NCI-H2196 treated with DMSO at 0.1 percent for 48 hours (cell line): Measurements from ENCODE around the gene DLEC1.
"Not testable (repeated sequence)": the region's sequence is repeated elsewhere in the genome, so short reads cannot be mapped to it uniquely, and the experiment has no call there.

ENCODE experiments used
- DNase-seq: peaks from one replicate; lab custom pipeline; 2025; ENCODE audit not compliant: unreplicated experiment; lab: John Stamatoyannopoulos, UW

DLEC1 gene

DNA sequence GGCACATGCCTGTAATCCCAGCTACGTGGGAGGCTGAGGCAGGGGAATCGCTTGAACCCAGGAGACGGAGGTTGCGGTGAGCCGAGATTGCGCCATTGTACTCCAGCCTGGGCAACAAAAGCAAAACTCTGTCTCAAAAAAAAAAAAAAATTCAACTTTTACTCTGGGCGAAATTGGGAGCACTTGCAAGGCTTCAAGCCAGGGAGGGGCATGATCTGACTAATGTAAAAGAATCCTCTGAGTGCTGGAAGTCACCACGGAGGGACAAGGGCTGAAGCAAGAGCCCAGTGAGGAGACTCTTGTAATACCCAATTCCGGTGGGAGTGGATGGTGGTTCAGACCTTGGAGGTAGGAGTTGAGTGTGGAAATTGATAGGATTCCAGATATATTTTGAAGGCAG is 4.7 kb upstream of the DLEC1 start:
- not testable (repeated sequence) for DNase-seq

DNA sequence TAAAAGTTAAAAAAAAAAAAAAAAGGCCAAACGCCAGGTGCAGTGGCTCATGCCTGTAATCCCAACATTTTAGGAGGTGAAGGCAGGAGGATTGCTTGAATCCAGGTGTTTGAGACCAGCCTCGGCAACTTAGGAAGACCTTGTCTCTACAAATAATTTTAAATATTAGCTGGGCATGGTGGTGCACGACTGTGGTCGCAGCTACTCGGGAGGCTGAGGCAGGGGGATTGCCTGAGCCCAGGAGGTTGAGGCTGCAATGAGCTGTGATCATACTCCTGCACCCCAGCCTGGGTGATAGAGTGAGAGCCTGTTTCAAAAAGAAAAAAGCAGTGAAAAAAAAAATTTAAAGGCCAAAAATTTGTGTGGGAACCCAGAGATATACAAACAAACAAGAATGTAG is 2.7 kb upstream of the DLEC1 start:
- no peak for DNase-seq

DNA sequence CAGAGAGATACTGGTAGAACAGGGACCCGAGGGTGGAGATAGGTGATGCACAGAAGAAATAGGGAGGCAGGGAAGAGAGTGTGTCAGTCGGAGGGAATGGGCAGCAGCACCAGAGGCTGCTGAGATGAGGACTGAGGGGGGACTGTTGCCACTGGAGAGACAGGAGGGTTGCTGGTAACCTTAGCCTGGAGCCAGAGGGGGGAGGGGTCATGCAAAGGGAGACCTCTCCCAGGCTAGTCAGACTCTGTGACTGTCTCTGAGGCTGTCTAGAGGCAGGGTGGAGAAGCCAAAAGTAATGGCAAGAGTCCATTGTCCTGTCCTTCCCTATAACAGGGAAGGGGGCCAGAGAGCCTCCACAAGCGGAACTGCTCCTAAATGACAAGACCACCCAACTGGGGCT is 2.1 kb upstream of the DLEC1 start:
- DNase-seq, result no peak

DNA sequence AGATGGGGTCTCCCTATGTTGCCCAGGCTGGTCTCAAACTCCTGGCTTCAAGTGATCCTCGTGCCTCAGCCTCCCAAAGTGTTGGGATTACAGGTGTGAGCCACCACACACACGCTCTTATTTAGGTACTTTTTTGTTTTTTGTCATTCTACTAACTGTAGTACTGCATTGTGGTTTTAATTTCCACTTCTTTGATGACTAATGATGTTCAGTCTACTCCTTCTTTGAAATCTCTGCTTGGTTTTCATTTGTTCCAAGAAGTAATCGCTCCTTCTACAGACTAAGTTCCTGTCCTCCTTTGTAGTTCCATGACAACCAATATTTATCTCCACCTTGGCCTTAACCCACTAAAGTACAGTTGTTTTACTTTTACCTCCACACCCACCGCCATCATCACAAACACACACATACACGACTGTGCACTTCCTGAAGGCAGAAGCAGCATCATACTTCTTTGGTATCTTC is 529 bp upstream of the DLEC1 start:
- no peak for DNase-seq

DNA sequence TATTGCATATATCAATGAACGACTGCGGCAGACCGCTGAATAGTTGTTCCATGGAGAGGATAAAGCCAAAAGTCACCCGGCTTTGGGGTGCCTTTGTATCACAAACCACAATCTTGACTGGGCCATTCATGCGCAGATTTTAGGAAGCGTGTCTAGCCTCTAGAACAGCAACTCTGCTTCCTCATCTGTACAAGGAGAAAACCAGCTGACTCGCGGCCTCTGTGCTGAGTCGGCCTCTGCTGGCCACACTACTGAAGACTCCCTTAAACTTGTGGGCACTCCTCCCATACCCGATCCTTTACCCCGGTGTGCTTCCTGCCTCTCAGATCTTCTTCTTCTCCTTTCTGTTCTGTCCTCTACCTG is 872 bp downstream of the DLEC1 start:
- no peak for DNase-seq

DNA sequence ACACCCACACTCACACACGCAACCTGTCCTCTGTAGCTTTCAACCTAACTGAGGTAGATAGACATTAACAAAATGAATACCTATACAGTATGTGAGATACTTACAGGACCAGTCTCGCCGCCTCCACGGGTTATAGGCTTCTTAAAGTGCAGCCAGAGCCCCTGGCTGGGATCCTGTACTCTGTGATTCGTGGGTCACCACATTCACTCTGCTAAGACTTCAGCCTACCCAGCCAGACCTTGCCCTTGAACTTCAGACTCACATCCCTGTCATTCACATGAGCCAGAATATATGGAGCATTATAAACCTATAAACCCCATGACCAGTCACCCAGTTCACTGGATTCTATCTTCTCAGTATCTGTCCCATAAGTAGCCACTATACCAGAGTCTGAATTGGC is 1.4 kb downstream of the DLEC1 start:
- DNase-seq, result no peak

DNA sequence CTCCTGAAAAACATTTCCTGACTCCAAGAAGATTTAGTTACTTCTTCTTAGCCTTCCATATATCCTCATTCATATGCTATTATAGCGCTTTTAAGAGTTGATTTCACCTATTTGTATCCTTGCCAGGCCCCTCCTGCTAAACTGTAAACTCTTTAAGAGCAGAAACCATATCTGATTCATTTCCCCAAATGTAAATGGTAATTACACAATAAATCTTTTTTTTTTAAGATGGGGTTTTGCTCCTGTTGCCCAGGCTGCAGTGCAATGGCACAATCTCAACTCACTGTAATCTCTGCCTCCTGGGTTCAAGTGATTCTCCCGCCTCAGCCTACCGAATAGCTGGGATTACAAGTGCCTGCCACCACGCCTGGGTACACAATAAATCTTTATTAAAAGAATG is 4.5 kb downstream of the DLEC1 start:
- no peak for DNase-seq

DNA sequence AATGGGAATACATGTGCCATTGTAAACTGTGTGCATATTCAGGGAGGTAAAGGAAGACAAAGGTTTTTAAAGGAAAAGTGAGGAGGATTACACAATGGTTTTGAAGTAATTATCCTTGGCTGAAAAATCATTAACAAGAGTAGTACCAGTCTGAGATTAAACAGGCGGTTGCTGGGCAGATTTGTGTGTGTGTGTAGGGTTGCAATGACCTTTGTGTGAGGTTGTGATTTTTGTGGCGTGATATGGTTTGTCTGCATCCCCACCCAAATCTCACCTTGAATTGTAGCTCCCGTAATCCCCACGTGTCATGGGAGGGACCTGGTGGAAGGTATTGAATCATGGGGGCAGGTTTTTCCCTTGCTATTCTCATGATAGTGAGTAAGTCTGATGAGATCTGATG is 7.0 kb downstream of the DLEC1 start:
- no peak for DNase-seq

DNA sequence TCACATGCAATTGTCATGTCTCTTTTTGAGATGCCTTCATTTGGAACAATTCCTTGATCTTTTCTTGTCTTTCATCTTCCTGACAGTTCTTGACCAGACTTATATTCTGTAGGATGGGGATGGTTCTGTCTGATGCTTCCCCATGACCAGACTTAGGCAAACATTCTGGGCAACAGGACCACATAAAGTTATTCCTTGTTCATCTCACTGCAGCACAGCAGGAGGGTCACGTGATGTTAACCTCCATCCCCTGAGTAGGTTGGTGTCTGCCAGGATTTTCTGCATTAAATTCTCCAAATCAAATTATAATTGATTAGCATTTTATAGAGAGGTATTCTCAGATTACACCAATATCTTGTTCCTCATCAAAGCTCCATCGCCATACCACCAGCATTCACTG is 7.8 kb downstream of the DLEC1 start:
- DNase-seq, result no peak

DNA sequence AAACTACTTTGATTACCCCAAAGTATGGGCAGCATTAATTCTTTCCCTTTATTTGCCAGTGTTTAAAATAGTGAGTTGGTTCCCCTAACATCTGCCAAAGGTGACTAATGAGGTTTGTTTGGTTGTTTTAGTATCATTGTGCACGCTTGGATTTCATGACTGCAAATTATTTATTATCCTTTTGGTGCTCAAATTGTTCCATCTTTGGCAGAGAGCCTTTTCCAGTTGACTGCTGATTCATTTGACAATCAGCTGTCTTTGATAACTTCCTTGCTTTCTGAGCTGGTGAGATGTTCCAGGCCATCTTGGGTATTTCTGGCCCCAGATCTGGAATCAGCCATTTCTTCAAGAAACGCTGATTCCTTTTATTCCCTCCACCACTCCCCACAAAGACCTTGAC is 8.9 kb downstream of the DLEC1 start:
- DNase-seq, result no peak

DNA sequence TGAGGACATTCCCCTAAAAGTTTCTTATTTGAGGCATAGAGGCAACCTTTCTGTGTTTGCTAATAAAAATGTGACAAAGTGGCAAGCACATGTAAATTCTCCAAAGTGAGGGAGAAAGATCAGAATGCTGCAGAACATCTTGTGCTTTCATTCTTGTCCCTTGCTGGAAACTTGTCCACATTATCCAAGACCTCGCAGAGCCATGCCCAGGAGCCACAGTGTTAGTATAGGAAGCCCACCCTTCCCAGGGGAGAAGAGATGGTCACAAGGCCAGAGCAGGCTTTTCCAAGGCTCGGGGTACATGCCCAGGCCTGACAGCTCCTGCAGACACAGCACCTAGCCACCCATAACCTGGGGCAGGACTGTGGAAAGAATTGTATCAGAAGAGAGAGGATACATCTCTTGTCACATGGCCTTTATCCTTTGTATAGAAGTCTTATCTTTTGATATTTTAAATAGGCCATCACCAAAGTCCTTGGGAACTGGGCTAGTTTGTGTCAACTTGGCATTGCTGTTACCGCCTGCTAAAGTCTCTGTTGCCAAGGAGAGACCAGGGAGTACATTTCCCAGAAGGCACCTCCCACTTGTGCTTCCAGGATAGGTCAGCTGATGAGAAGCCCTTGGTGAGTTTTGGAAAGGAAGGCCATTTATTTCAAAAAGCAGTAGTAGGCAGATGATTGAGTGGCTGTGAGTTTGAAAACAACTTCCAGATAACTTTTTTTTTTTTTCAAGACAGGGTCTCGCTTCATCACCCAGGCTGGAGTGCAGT is 10.5 kb downstream of the DLEC1 start:
- no peak for DNase-seq

DNA sequence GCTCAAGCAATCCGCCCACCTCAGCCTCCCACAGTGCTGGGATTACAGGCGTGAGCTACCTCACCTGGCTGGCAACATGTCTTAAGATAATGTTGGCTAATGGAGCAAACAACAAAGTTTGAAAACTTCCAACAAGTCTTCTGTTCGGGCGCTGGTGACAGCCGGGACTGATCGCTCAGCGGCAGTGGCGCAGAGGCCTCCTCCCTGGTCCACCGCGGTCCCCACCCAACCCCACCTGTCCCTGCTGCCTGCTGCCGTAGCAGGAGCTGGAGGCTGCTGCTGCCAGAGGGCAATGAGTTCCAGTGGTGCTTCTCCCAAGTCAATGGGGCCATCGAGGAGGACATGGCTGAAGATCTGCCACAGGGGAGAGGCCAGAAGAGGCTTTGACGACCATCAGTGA is 12.1 kb downstream of the DLEC1 start:
- DNase-seq, result no peak

DNA sequence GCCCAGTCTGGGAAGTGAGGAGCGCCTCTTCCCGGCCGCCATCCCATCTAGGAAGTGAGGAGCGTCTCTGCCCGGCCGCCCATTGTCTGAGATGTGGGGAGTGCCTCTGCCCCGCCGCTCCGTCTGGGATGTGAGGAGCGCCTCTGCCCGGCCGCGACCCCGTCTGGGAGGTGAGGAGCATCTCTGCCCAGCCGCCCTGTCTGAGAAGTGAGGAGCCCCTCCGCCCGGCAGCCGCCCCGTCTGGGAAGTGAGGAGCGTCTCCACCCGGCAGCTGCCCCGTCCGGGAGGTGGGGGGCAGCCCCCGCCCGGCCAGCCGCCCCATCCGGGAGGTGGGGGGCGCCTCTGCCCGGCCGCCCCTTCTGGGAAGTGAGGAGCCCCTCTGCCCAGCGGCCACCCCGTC is 14.3 kb downstream of the DLEC1 start:
- DNase-seq, result not testable (repeated sequence)

DNA sequence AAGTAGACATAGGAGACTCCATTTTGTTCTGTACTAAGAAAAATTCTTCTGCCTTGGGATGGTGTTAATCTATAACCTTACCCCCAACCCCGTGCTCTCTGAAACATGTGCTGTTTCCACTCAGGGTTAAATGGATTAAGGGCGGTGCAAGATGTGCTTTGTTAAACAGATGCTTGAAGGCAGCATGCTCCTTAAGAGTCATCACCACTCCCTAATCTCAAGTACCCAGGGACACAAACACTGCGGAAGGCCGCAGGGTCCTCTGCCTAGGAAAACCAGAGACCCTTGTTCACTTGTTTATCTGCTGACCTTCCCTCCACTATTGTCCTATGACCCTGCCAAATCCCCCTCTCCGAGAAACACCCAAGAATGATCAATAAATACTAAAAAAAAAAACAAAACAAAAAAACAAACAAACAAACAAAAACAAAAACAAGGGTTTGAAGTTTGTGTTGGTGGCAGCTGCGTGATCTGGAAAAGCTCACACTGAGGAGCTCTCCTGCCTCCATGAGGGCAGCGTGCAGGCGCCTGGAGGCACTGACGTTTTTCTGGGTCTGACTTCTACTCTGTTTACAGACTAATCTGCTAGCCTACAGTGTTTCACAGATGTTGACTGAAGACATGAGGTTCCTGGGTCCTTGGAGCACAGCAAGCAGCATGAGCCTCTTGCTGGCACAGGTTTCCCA is 14.9 kb downstream of the DLEC1 start:
- DNase-seq, result not testable (repeated sequence)

DNA sequence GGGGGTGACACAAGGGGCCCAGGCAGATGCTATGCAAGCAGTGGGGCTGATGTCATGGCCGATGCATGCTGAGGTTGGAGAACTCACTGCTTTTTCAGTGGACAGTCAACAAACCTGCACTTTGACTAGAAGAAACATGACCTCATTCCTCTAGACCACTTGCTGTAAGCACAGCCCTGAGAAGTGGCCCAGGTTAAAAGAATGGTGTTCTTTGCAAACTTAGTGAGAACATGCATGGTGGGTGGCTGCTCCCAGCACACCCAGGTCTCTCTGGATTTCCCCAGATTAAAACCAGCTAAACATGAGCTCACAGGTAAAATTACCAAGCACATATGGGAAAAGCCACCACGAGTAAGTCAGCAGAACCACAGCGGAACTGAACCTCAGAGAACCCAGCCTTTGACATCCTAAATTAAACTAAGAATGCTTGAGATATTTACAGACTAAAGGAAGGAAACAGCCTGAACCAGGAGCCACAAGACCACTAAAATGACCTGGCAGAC is 15.5 kb downstream of the DLEC1 start:
- DNase-seq, result no peak

DNA sequence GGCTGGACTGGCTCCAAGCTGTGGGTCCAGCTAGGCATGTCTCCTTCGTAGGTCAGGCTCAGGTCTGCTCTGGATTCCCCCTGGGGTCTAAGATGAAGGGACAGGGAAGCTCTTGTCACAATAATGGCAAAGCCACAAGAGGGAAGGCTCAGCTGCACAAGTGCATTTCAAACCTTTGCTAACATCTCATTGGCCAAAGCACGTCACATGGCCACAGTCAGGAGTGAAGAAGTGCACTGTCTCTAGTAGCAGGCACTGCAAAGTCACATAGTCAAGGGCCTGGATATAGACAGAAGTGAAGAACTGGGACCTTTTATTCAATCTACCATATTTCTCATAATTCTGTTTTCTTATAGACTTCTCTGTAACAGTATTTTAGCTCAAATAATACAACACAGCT is 20.1 kb downstream of the DLEC1 start:
- DNase-seq, result no peak

DNA sequence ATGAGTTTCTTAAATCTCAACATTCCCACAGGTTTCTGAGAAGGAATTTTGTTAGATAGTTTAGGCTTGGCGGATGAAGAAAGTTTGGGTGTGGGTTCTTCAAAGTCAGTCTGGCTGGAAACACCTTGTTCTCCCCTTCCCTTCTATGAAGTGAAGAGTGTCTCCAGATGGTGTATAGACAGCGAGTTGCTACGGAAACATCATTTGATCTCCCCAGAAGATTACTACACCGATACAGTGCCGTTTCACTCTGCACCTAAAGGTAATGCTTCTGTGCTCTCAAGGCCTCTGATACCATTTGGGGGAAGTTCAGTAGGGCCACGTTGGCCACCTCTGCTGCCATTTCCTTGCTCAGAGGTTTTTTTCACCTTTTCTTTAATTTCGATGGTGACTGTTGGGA is 20.6 kb downstream of the DLEC1 start:
- DNase-seq, result no peak

DNA sequence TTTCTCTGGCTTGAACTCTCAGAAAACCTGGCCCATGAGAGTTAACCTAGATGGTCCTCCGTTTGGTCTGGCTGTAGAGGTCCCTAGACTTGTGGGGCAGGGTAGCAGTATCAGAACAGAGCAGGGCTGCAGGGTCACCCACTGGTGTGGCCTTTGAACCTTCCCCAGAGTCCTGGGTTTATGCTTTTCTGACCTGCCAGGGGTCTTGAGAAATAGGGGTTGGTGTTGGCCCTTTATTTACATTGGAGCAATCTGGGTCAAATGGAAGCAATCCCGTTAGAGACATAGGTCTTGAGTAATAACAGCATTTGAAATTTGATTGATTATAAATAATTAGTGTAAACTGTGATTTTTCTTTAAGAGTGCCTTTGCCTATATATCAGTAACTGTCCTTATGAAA is 23.8 kb downstream of the DLEC1 start:
- DNase-seq, result no peak

DNA sequence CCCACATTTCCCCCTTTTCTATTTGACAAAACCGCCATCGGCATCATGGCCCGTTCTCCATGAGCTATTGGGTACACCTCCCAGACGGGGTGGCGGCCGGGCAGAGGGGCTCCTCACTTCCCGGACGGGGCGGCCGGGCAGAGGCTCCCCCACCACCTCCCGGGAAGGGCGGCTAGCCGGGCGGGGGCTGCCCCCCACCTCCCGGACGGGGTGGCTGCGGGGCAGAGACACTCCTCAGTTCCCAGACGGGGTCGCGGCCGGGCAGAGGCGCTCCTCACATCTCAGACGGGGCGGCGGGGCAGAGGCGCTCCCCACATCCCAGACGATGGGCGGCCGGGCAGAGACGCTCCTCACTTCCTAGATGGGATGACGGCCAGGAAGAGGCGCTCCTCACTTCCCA is 25.4 kb downstream of the DLEC1 start:
- DNase-seq, result not testable (repeated sequence)

DNA sequence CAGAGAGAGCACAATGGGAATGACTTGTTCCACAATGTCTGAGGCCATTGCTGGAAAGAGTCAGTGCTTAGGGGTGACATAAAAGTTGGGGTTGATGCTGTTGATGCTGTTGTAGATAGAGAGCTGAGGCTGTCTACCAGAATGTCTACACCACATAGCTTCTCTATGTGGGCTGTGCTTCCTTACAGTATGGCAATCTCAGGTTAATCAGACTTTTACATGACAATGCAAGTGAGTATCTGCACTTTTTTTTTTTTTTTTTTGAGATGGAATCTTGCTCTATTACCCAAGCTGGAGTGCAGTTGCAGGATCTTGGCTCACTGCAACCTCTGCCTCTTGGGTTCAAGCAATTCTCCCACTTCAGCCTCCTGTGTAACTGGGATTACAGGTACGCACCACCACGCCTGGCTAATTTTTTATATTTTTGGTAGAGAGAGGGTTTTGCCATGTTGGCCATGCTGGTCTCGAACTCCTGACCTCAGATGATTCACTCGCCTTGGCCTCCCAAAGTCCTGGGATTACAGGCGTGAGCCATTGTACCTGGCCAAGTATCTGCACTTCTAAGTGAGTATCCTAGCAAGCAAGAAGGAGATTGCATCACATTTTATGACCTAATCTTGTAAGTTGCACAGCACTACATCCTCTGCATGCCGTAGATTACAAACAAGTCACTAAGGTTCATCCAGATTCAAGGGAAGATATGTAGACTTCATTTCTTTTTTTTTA is 28.7 kb downstream of the DLEC1 start:
- no peak for DNase-seq

DNA sequence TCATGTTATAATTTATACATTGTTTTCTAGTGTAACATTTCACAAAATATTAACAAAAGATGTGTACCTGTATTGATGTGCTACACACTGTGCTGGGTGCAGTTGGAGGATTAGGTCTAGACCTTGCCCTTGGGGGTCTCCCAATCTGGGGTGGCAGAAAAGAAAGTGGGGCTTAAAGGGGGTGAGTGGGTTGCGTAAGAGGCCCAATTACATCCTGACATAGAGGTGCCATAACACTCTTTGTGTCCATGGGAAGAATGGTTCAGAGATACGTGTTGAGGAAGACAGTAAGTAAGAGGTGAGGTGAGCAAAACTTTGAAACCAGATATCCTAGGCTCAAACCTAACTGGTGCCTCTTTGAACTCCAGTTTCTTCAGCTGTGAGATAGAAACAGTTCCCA is 31.0 kb downstream of the DLEC1 start:
- no peak for DNase-seq

DNA sequence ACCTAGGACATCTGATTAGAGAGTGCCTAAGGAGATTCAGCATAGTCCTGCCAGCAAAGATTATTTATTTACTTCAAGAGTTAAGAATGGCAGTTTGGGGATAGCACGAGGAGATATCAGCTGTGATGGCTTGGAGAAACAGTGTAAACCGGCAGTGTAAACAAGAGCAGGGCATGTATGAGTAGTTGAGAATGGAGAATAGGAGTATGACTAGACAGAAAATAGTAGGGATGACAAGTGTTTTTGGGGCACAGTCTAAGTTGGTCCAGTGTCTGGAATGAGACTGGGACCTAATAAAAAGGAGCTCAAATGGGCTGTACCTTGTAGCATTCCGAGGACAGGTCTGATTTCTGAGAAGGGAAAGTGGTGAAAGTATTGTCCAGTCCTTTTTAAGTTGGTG is 38.1 kb downstream of the DLEC1 start:
- not testable (repeated sequence) for DNase-seq
